Left kidney (tissue), 2 donors: ENCODE measurements around the gene CDKN2B-AS1. TPM values are rescaled to one million over a fixed set of nuclear protein-coding genes. Genes with fewer than 3 reads are reported as not detected.

Experiments used
- DNase-seq: peaks from one replicate; pipeline ENCODE4 v3.0.0-alpha.2; 2013
- polyA plus RNA-seq: library from polyadenylated mRNA; unstranded; fragments of 120-200 nt; gene quantifications from one replicate; pipeline ENCODE4 v1.2.1, GENCODE V29; 2013; ENCODE audit not compliant: insufficient read length

The CDKN2B-AS1 gene
- polyA plus RNA-seq, 1 donor = 0.32 TPM

- DNase-seq = no peak
Observed at GRCh38 chr9:21982861-21983560, 11.6 kb upstream of the CDKN2B-AS1 start.

- DNase-seq = no peak
Observed at GRCh38 chr9:21983561-21983935, 11.0 kb upstream of the CDKN2B-AS1 start.

GRCh38 chr9:21984101-21984500 is 10.5 kb upstream of the CDKN2B-AS1 start:
- DNase-seq = no peak

DNA sequence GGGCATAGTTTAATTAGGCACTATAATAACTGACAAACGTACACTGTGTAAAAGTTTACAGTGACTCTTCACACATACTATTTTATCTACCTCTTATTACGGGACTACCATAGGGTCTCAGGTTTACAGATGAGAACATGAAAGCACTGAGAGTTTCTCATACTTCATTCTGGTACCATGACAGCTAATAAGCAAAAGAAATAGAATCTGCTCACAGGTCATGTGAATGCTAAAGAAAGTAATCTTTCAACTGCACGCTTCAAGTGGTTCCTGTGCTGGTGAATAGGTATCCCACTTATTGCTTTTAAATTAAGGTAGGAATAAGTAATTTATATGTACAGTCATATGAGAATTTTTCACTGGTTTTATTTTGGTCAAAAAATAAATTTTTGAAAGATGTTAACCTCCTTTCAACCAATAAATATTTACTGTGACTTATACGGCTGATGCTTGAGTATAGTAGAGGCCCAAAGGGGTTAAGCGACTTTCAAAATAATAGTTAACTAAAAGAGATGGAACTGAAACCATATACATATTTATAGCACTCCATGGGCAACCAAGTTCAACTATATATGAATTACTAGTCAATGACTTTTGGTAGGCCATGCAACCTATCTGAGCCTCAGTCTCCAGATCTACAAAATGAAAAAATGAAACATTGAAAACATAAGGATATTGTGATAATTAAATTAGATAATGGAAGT is 8.5 kb upstream of the CDKN2B-AS1 start:
- DNase-seq = no peak

DNA sequence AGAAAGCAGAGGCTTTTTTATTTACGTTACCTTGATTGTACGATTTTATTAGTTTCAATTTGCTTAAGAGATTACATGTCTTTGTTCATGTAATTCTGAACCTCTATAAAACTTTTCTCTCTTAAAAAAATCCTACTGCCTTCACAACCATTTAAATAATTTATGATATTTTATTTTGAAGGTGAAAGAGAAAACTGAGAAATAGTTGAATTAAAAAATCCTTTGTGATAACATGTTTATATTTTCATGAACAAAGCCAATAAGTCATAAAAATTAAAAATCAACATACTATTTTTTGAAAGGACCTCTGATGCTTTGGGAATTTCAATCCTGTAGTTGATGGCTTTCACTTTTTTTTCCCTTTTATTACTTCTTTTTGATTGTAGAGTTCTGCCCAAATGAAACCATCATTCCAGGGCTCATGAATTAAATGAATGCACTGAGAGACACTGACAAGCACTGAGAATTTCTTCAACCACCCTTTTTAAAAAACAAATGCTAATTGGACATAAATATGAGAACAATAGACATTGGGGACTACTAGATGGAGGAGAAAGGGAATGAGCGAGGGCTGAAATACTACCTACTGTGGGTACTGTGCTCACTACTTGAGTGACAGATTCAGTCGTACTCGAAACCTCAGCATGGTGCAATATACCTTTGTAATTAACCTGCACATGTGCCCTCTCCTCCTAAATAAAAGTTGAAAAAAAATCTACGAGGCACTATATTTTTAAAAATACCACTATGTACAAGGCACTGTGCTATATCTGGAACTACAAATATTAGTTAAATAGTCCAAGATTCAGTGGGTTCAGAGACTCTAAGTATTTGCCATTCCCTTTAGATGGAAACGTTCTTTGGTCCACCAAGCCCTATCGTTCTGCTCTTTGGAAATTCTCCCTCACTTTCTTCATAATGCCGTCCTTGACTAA is 6.3 kb upstream of the CDKN2B-AS1 start:
- DNase-seq = no peak

DNA sequence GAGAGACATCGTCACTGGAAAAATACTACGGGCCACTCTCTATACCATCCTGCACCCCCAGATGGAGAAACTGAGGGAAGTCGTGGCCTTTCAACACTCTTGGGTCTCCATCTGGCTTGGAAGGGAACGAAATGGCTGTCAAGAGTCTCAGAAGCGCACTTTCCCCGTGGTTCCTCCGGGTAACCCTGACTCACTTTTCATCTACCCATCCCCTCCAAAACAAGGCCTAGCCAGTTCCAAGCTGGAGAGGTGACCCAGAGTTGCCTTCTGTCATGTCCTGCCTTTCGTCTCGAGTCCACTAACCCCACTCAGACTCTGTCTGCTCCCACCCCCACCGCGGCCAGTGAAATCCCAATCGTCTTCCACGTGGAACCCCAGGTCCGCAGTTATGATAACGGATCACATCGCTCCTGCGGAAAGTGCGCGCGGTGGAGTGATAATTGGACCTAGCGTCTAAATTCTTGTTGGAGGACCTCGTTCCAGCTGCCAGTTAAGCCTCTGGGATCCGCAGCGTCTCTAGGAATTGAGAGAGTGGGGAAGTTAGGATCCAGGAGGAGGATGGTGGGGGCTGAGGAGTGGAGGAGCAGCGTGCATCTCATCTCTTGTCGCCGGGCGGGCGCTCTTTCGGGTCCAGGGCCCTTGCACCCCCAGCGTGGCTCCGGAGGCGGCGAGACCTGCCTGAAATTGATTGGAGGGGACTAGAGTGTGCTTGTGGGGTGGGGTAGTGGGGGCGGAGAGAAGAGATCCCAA is 5.0 kb upstream of the CDKN2B-AS1 start:
- no peak for DNase-seq

- no peak for DNase-seq
Observed at GRCh38 chr9:21991072-21991959, 3.3 kb upstream of the CDKN2B-AS1 start.

GRCh38 chr9:21993007-21993406 is 1.6 kb upstream of the CDKN2B-AS1 start:
- no peak for DNase-seq

GRCh38 chr9:21993893-21994555 is 567 bp upstream of the CDKN2B-AS1 start, which contains the start of gene CDKN2A:
Gene CDKN2A (minus strand): TSS chr9:21994392.
- no peak for DNase-seq

DNA sequence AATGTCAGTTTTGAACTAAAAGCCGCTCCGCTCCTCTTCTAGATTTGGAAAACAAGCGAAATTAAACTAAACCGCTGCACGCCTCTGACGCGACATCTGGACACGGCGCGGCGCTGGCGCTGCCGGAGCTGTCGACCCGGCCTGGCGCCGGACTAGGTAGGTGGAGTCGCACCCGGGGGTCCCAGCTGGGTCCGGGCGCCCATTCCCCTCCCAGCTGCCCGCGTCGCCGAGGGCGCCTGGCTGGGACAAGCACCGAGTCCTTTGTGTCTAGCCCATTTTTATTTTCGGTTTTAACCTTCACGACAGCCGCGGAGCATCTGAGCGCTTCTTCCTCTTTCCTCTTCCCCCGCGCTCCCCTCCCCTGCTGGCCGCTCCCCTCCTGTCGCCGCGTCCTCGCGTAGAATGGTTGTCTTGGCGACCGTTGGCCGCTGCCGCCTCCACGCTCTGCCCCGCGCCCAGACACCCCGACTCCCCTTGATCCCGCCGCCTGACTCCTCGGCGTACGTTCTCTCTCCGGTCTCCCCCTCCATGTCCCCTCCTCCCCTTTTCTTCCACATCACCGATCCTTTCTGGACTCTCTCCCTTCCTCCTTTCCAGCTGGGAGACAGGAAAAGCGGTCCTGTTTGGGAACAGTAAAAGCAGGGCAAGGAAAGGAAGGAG is 545 bp downstream of the CDKN2B-AS1 start:
- DNase-seq = no peak

- DNase-seq = no peak
Observed at GRCh38 chr9:21995666-21996398, 1.2 kb downstream of the CDKN2B-AS1 start.

GRCh38 chr9:21996438-21996837 is 1.8 kb downstream of the CDKN2B-AS1 start:
- no peak for DNase-seq

GRCh38 chr9:21996858-21997257 is 2.3 kb downstream of the CDKN2B-AS1 start:
- DNase-seq = no peak

GRCh38 chr9:21997480-21997879 is 2.9 kb downstream of the CDKN2B-AS1 start:
- DNase-seq = no peak

DNA sequence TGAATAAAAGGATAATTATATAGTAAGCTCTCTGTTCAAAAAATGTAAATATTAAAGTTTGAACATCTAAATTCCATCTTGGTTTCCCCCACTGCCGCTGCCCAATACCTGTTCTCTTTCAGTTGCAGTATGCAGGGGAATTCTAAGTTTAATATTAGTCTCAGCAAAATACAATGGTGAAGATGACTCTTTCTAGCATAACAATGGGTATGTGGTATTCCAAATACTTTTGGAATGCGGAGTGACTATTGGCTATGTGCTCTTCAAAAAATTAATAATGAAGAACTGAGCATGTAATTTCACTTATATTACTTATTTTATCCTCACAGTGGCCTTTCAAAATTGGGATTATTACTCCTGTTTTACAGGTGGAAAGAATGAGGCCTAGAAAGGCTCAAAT is 3.4 kb downstream of the CDKN2B-AS1 start:
- no peak for DNase-seq

GRCh38 chr9:22002038-22002437 is 7.4 kb downstream of the CDKN2B-AS1 start:
- DNase-seq = no peak

GRCh38 chr9:22005021-22005701 is 10.6 kb downstream of the CDKN2B-AS1 start:
- no peak for DNase-seq
